Erythroblast (primary cell): Measurements from ENCODE around the gene SPARCL1.
"Not testable (repeated sequence)": the region's sequence is repeated elsewhere in the genome, so short reads cannot be mapped to it uniquely, and the experiment has no call there.

Experiments used
- GATA1 ChIP-seq: IDR thresholded peaks from 2 replicates; pipeline ENCODE4 v1.6.1; 2011; ENCODE audit warnings: low read depth, mild to moderate bottlenecking, control low read depth, low read length, moderate library complexity
- POLR2A ChIP-seq: IDR thresholded peaks from 2 replicates; pipeline ENCODE4 v1.6.1; 2011; ENCODE audit warnings: mild to moderate bottlenecking, low read length

- not testable (repeated sequence) for TF ChIP-seq POLR2A, GATA1
These were observed 105.1 kb downstream of the SPARCL1 start for GRCh38 chr4:87424099-87424543.
